AG09309 (cell line): Measurements from ENCODE around the gene ANP32A.

Experiments used
- DNase-seq: peaks from one replicate; pipeline ENCODE4 v3.0.0-alpha.2; 2010; ENCODE audit warnings: low read depth
- H3K4me3 ChIP-seq: 2 replicates; pipeline ENCODE4 v1.5.1; 2011; ENCODE audit warnings: mild to moderate bottlenecking, low read depth, low read length, moderate library complexity; ENCODE audit not compliant: control insufficient read depth
- CTCF ChIP-seq: IDR thresholded peaks from 2 replicates; pipeline ENCODE4 v1.5.1; 2011; ENCODE audit warnings: mild to moderate bottlenecking, low read depth, low read length, inconsistent platforms; ENCODE audit not compliant: insufficient read depth, control insufficient read depth; ENCODE audit errors: missing control alignments

The ANP32A gene

GRCh38 chr15:68776477-68777270, 44.0 kb downstream of the ANP32A start:
- no peak for DNase-seq
- no peak overlapping the region for H3K4me3 ChIP-seq
- no peak for TF ChIP-seq CTCF

GRCh38 chr15:68775671-68776476, 44.8 kb downstream of the ANP32A start:
- no peak for DNase-seq
- H3K4me3 ChIP-seq: no peak overlapping the region
- no peak for TF ChIP-seq CTCF

GRCh38 chr15:68775236-68775577, 45.5 kb downstream of the ANP32A start:
- H3K4me3 ChIP-seq: no peak overlapping the region
- TF ChIP-seq CTCF: no peak
- no peak for DNase-seq

GRCh38 chr15:68774521-68775235, 46.0 kb downstream of the ANP32A start:
- no peak for DNase-seq
- TF ChIP-seq CTCF: no peak
- H3K4me3 ChIP-seq: no peak overlapping the region

GRCh38 chr15:68774120-68774519, 46.6 kb downstream of the ANP32A start:
- no peak for DNase-seq
- no peak overlapping the region for H3K4me3 ChIP-seq
- TF ChIP-seq CTCF: no peak

- TF ChIP-seq CTCF: no peak
- H3K4me3 ChIP-seq: no peak overlapping the region
Measured at GRCh38 chr15:68773036-68773435, 47.7 kb downstream of the ANP32A start.

More at GRCh38 chr15:68773036-68773435, 47.7 kb downstream of the ANP32A start:
- no peak for DNase-seq
